GM12892 (cell line): Measurements from ENCODE around the gene FHL5.

Experiments used
- DNase-seq: peaks from one replicate; pipeline ENCODE4 v3.0.0; 2011; ENCODE audit not compliant: insufficient read length
- FAIRE-seq: peaks from 2 replicates; lab custom pipeline; 2011; peaks lifted over from hg19 to GRCh38; lab: Jason Lieb, UNC
- POLR2A ChIP-seq: IDR thresholded peaks from 2 replicates; pipeline ENCODE4 v1.6.1; 2011; ENCODE audit warnings: low read depth, low read length, control low read depth
- POLR2AphosphoS5 ChIP-seq: IDR thresholded peaks from 2 replicates; pipeline ENCODE4 v1.6.1; 2011; ENCODE audit warnings: low read depth, low read length, control low read depth
- TAF1 ChIP-seq: IDR thresholded peaks from 2 replicates; pipeline ENCODE4 v1.6.1; 2011; ENCODE audit warnings: low read depth, mild to moderate bottlenecking, control low read depth, low read length, borderline replicate concordance

The FHL5 gene

GRCh38 chr6:96657344-96657743 is 94.4 kb downstream of the FHL5 start:
- FAIRE-seq (no peak), DNase-seq (no peak)
- TF ChIP-seq TAF1, result no peak
- no peak for TF ChIP-seq POLR2AphosphoS5
- TF ChIP-seq POLR2A, result no peak

- no peak for DNase-seq
- peak; percentile 30 for FAIRE-seq
- TF ChIP-seq TAF1, result no peak
- TF ChIP-seq POLR2A, result no peak
- no peak for TF ChIP-seq POLR2AphosphoS5
Measured at GRCh38 chr6:96659084-96659845, 96.3 kb downstream of the FHL5 start.
